ENCODE data around the gene KCNJ6.
"Not testable (repeated sequence)": the region's sequence is repeated elsewhere in the genome, so short reads cannot be mapped to it uniquely, and the experiment has no call there.

KCNJ6 gene, protein sequence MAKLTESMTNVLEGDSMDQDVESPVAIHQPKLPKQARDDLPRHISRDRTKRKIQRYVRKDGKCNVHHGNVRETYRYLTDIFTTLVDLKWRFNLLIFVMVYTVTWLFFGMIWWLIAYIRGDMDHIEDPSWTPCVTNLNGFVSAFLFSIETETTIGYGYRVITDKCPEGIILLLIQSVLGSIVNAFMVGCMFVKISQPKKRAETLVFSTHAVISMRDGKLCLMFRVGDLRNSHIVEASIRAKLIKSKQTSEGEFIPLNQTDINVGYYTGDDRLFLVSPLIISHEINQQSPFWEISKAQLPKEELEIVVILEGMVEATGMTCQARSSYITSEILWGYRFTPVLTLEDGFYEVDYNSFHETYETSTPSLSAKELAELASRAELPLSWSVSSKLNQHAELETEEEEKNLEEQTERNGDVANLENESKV

DNA sequence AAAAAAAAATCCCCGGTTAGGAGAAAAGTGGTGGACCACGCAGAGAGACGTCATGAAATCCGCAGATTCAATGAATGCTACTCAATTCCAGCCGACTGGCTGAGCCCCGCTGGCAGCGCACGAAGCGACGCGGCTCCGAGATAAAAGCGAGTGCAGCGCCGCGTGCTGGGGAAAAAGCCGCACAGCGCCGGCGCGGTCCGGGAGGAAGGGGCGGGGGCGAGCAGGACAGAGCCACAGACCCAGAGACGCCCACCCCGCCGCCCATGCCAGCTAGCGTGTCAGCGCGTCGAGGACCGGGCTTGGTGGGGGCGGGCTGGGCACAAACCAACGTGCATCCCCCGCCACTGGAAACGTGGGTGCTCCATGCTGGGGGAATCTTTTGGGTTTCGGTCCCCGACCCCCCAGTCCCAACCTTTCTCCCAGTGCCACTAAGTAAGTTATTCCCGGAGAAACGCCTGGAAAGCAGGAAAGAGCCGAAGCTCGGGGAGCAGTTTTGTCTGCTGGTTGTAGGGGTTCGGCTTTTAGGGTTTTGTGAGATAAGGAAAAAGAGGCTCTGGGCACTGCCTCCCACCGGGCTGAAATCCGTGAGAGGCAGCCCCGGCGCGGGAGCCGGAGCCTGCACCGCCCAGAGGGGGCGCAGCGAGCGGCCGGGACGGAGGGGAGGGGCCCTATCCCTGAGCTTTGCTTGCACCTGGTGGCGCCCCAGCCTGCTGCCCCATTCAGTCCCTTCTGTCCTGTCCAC, at the start of gene KCNJ6:
TSS of gene KCNJ6 (minus strand) at position 148 of the 742 bp plus-strand sequence. CDS start 75,775 bp downstream, outside the sequence.
- no peak for DNase-seq (ENCODE audit: low read depth)

DNA sequence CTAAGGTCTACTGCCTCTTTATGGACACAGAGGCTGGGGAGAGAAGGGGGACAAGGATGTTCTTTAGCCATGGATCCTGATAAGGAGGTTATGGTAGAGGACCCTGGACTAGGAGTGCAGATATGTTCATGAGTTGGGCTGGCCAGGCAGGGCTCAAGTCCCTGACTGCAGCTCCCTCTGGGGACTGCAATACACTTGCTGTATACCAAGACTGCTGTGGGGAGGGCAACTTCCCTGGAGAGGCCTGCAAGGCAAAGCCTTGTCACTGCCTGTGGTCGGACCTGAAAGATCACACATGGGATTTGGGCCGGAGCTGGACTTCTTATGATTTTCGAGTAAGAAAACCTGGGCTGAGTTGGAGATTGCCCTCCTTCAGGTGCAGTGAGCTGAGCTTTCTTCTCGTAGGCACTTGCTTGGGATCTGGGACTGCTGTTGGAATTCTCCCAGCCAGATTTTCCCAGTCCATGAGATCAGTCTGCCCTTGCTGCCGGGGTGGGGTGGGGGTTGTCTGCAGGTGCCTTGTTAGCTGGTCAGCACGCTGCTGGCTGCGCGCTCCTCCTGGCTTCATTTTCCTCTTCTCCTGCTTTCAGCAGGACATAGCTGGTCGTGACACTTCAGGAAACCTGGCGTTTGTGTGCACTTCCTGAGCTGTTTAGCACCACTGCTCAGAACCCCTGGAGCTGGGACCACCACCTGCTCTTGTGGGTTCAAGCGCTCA, 49.0 kb upstream of the KCNJ6 start:
- no peak for DNase-seq (ENCODE audit: low read depth)

DNA sequence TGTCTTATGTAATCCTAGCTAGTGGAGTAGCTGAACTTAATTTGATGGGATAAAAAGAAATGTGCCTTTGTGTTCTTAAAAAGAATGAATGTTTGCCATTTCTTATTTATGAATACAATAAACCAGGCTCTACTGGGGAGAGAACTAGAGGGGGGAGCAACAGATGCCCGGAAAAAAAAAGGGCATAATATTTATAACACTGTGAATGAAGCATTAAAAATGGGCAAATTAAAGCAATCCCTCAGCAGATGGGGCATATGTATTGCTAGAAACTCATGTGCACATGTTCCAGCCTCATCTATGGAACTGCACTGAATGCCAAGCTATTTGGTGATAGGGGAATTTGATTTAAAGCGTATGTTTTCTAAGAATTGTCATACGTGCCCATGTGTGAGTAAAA, 42.3 kb upstream of the KCNJ6 start:
- DNase-seq (ENCODE audit: low read depth) = no peak

DNA sequence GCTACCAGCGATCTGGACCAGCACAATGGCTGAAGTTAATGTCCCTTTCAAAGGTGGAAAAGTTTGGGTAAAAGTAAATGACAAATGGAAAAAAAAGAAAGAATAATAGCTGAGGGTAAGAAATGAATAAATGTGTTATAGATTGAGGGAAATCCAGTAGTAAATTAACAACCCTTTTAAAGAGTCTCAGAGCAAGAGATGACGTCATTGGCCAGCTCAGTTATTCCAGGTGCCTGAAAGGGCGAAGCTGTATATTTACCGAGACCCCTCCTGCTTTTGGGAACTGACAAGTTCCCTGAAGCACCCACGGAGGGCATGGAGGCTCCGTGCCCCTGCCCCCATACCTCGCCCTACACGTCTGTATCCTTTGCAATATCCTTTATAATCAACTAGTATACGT, 40.5 kb upstream of the KCNJ6 start:
- DNase-seq (ENCODE audit: low read depth) = no peak

DNA sequence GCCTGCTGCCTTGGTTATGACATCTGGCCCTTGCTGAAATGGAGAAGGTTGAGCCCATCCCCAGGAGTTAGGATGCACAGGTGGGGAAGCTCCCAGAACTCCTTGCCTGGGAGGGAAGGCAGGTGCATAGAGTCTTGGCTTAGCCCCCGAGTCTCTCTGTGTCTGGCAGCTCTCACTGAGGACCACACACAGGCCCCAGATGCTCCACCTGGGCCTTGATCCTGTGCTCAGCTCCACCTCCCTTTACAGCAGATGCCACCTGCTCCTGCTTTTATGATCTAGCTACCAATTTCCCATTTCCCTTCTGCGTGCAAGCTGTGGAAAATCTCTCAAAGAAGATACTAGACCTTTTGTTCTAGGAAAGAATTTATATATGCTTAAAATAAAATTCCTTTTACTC, 28.8 kb upstream of the KCNJ6 start:
- no peak for DNase-seq (ENCODE audit: low read depth)

DNA sequence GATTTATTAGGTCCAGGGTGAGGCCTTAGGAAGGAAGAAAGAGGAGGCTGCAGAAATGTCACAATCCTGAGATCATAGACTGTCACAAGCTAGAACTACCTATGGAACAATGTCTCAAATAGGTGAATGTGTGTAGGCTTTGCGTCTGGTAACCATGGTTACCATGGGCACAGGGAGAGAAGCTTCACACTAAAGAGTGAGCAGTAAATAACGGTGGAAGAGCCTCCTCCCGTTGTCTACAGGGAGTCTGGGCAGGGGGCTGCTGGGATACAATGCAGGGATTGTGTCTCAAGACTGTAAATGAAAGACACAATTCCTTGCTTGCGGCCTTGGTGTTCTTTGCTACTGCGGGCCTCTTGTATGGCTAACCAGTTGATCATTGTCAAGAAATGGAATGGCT, 28.2 kb upstream of the KCNJ6 start:
- DNase-seq (ENCODE audit: low read depth) = no peak

DNA sequence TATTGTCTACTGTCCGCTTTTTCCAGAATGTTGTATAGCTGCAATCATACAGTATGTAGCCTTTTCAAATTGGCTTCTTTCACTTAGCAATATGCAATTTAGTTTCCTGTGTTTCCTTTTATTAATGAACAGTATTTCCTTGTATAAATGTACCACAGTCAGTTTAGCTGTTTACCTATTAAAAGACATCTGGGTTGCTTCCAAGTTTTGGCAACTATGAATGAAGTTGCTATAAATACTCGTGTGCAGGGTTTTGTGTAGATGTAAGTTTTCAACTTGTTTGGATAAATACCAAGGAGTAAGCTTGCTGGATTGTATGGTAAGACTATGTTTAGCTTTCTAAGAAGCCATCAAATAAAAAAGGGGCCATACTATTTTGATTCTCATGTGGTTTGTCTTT, 24.4 kb upstream of the KCNJ6 start:
- no peak for DNase-seq (ENCODE audit: low read depth)

DNA sequence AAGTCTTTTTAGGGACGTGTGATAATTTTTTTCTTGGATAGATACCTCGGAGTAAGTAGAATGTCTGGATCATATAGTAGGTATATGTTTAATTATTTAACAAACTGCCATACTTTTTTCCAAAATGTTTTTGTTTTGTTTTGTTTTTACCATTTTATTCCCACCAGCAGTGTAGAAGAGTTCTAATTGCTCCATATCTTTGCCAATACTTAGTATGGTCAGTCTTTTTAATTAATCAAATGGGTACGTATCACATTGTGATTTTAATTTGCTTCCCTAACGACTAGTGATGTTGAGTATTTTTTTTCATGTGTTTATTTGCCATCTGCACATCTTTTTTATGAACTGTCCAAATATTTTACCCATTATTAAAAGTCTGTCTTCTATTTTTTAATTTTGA, 23.6 kb upstream of the KCNJ6 start:
- DNase-seq (ENCODE audit: low read depth) = no peak

DNA sequence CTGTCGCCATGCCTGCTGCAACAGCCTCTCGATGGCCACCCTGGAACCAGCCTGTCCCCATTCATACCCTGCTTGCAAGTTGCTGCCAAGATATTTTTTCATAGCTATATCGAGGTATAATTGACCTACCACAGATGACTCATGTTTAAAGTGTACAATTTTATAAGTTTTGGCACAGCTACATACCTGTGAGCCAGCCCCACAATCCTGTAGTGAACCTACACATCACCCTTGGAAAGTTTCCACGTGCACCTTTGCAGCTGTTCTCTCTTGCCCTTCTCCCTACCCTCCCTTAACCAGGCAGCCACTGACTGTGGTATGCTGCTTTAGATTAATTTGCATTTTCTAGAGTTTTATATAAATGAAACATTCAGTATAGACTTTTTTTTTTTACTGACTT, 23.0 kb upstream of the KCNJ6 start:
- no peak for DNase-seq (ENCODE audit: low read depth)

DNA sequence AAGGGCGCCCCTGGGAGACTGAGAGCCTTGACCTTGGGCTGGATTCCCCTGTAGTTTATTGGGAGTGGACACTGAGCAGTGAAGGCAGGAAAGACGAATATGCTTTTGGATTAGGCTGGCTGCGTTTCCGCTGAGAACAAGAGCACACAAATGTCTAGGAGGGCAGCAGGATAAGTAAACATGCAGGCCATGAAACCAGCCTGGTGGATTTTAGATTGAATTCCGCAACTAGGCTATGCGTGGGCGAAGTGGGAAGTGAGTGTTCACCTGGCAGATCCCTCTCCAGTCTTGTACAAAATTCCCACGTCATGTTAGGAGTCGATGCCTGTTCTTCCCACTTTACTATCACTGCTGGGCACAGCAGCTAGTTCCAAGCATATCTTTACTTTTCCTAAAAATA, 21.4 kb upstream of the KCNJ6 start:
- DNase-seq (ENCODE audit: low read depth) = no peak

DNA sequence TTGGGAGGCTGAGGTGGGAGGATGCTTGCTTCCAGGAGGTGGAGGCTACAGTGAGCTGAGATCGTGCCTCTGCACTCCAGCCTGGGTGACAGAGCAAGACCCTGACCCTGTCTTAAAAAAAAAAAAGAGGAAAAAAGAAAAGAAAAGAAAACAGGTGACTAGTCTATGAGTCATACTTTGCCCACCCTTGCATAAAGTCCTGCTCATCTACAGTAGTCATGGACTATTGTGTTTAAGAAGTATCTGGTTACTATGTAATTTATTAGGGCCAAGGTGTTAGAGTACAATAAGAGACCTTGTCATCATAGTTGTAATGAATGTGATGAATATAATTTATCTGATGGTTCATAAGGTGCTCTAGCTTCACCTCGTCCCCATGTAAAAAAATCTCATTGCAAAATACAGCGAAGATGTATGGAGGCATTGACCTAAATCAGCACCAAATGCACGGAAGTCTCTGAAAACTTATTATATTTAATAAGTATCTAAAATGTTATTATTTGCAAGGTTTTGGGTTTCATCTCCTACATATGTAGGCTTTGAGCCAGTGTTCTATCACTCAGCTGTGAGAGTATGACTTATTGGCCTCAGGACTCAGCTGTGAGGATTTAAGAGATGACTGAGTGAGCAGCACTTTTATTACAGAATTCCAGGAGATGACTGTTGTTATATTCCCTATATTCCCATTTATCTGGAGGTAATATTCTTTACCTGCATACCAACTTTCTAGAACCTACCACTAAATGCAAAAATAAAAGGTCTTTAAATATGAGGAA, 19.9 kb upstream of the KCNJ6 start:
- no peak for DNase-seq (ENCODE audit: low read depth)

DNA sequence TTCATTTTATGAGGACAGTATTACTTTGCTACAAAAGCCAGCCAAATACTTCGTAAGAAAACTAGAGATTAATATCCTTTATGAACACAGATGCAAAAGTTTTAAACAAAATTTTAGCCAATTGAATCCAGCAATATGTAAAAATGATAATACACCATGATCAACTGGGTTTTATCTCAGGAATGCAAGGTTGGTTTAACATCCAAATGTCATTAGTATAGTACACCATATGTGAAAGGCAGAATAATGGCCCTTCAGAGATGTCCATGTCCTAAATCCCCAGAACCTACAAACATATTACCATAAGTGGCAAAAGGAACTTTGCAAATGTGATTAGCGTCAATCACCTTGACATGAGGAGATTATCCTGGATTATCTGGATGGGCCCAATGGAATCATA, 16.7 kb upstream of the KCNJ6 start:
- DNase-seq (ENCODE audit: low read depth) = no peak

DNA sequence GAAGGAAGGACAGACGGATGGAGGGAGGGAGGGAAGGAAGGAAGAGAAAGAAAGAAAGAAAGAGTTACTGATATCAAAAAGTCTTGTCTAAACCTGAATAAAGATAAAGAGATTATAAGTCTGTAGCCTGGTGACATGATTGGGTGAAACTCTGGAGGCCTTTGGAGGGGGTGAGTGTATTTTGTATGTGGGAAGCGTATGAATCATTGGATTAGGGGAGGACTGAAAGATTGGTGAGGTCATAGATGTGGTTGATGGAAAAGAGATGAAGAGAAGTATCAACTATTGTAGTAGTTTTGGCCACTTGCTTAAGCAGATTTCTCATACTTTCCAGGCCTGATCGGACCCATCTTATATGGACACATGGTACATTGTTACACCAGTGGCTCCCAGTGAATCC, 11.5 kb upstream of the KCNJ6 start:
- no peak for DNase-seq (ENCODE audit: low read depth)

DNA sequence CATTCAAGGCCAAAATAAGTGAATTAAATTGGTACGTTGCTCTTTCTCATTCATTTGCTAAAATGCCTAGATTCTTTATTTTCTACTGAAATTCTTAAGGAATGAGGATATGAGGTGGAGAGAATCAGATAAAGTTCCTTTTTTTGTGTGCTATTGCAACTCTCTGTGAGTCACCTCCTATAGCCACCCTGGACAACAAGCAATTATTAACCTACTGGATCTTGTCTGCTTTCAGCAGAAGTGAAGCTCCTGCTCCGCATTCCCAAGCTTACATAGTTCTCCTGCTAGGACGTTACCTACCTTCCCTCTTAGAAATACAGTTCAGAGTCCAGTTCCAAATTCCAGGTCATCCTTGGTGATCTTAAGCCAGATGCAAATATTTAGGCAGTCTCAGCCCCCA, 4.8 kb upstream of the KCNJ6 start:
- no peak for DNase-seq (ENCODE audit: low read depth)

DNA sequence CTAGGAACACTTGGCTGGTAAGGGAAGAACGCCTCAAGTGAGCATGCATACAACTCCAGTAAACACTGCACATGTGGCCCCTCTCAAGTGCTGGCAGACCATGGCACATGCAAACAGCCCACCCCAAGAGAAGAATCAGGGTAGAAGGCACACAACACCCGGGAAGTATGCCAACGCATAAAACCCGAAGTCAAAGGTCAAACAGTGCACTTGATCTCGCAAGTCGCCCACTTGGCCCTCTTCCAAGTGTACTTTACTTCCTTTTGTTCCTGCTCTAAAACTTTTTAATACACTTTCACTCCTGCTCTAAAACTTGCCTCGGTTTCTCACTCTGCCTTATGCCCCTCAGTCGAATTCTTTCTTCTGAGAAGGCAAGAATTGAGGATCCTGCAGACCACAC, 4.0 kb upstream of the KCNJ6 start:
- DNase-seq (ENCODE audit: low read depth) = not testable (repeated sequence)

DNA sequence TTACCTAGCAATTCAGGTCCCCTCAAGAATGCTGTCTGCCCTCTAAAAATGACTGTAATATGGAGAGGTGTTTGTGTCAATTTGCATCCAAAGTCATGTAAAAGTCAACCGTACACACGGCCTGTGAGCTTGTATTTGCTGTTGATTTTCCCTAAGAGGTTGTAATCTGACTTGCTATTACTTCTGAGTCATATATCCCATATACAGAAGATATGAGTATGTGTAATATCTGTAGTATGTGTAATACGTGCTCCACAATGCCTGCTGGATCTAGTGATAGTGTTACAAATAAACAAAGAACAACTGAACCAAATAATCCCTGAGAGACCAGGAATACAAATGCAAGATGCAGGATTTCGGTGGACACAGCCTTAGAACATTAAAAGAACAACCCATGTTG, 1.4 kb upstream of the KCNJ6 start:
- peak; percentile 31 for DNase-seq (ENCODE audit: low read depth)

DNA sequence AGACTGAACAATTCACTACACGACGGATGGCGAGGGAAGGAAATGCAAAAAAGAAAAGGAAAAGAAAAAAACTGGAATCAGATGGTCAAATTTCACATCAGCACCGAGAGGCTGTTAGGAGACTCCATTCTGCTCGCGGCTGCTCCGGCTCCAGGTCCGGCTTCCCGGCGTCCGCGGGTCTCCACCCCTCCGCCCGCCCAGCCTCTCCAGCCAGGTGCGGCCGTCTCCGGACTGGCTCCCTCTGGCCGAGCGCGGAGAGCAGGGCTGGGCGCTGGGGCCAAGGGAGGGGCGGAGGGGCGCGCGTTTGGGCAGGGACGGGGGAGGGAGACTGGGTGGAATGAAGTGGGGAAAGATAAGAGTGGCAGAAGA, 332 bp downstream of the KCNJ6 start:
- no peak for DNase-seq (ENCODE audit: low read depth)

DNA sequence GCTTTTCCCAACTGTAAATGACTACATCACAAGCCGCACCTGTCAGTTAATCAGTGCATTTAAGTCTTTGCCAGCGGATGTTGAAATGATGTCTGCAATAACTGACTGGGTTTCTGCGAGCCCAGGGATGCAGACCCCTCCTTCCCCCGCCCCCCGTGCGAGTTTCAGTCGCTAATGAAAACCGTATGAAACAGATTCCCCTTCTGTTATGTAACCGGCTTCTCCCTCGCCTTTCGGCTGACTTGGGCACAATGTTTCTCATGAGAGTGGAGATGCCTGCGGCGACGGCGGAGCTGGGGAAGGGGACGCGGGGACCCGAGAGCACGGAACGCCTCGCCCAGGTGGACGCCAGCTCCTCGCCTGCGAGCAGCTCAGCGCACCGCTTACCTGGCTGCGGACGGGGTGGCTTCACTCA, 753 bp downstream of the KCNJ6 start:
- DNase-seq (ENCODE audit: low read depth) = no peak

DNA sequence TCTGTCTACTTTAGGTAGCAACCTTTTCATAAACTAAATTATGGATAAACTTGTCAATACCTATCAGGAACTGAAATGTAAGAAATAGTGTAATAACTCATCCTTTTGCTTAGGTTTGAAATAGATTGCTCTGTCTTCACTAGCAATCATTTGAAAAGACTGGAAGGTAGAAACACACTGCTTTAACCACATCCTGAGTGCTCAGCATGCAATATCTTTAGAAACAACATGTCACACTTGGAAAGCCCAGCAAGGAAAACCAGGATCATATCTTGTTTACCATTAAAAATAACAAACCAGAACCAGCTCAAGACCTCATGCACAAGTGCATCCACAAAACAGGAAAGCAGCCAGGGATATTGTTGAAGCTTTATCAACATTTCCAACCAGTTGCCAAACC, 3.6 kb downstream of the KCNJ6 start:
- DNase-seq (ENCODE audit: low read depth) = no peak

DNA sequence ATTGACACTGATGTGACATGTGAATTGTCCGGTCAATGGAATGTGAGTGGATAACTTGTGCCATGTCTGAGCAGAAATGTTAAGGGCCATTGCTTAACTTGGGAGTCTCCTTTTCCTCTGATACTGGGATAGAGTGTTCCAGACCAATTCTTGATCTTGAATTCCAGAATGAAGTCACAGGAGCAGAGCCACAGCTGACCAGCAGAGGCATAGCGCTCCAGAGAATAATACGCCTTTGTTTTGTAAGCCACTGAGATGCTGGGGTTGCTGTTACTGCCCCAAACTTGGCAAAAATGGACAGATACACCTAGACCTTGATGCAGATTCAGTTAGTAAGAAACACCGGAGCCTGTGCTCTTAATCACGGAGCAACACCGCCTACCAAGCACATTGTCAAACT, 6.3 kb downstream of the KCNJ6 start:
- DNase-seq (ENCODE audit: low read depth) = no peak

DNA sequence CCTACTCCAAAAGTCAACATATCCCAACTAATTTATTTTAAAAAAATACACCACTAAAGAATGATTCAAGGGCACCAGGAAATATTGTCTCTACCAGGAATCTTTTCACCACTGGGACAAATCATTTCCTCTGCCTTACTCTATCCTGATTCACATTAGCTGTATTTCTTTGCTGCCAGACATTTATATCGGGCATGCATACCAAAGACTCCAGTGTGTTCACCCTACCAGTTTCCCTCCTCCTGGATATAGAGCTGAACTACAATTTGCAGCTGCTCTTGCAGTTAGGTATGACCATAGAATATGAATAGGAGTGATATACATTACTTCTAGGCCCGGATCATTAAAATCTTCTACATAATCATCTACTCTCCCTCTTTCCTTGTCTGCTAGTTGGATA, 7.6 kb downstream of the KCNJ6 start:
- DNase-seq (ENCODE audit: low read depth) = no peak

DNA sequence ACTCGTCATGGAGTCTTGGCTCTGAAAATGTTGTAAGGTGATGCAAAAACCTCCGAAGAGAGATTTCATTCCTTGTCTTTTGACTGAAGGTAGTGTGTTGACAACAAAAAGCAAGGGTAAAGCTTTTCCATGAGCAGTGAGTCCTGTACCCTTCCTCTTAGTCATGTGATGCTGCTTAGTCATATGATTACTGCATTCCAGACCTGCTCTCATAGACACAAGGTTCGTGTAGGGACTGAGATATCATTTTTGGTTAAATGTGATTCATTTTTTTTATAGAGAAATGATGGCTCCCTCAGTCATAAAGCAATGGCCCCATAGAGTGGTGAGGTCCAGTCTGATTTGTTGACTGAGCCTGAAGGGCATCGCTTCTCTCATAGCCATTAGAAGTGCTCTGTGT, 9.2 kb downstream of the KCNJ6 start:
- no peak for DNase-seq (ENCODE audit: low read depth)

Measured in HS-27A (cell line).